ENCODE results near the gene CXCL5.

DNA sequence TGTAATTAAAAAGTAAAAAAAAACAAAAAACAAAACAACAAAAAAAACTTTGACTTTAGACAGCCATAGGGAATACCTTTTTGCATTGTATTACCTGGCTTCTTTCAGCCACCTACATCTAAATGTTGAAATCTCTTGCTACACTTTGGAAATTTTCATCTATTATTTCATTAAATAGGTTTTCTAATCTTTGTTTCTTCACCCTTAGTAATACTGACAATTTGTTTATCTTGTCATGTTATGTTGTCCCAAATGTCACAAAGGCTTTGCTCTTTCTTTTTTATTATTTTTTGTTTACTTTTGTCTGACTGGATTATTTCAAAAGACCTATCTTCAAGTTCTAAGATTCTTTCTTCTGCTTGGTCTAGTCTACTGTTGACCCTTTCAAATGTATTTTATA, 24.1 kb downstream of the CXCL5 start:
- TF ChIP-seq, protein P1, sequence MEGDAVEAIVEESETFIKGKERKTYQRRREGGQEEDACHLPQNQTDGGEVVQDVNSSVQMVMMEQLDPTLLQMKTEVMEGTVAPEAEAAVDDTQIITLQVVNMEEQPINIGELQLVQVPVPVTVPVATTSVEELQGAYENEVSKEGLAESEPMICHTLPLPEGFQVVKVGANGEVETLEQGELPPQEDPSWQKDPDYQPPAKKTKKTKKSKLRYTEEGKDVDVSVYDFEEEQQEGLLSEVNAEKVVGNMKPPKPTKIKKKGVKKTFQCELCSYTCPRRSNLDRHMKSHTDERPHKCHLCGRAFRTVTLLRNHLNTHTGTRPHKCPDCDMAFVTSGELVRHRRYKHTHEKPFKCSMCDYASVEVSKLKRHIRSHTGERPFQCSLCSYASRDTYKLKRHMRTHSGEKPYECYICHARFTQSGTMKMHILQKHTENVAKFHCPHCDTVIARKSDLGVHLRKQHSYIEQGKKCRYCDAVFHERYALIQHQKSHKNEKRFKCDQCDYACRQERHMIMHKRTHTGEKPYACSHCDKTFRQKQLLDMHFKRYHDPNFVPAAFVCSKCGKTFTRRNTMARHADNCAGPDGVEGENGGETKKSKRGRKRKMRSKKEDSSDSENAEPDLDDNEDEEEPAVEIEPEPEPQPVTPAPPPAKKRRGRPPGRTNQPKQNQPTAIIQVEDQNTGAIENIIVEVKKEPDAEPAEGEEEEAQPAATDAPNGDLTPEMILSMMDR (conservative IDR thresholded peaks at IDR 0.05): no peak
- TF ChIP-seq EZH2 (IDR thresholded peaks at IDR 0.05; ENCODE audit: low read depth): no peak

Data from PC-9 (cell line).